IPS-20b (cell line): ENCODE results near the gene RAI2.

Experiments
- H3K27ac ChIP-seq: one replicate; pipeline ENCODE4 v1.5.1; 2013; ENCODE audit warnings: low read length
- H3K27me3 ChIP-seq: 2 replicates; pipeline ENCODE4 v1.6.1; 2013; ENCODE audit warnings: mild to moderate bottlenecking, low read length, inconsistent platforms; ENCODE audit not compliant: insufficient read depth
- H3K36me3 ChIP-seq: 2 replicates; pipeline ENCODE4 v1.6.1; 2013; ENCODE audit warnings: low read depth, mild to moderate bottlenecking, inconsistent platforms, low read length, moderate library complexity; ENCODE audit not compliant: insufficient read depth
- H3K4me1 ChIP-seq: 2 replicates; pipeline ENCODE4 v1.6.1; 2013; ENCODE audit warnings: mild to moderate bottlenecking, control low read depth, inconsistent platforms, low read length, moderate library complexity; ENCODE audit not compliant: insufficient read depth
- H3K4me3 ChIP-seq: 2 replicates; pipeline ENCODE4 v1.5.1; 2013; ENCODE audit warnings: mild to moderate bottlenecking, low read length, inconsistent platforms
- H3K9ac ChIP-seq: 2 replicates; pipeline ENCODE4 v1.6.1; 2013; ENCODE audit warnings: low read depth, mild to moderate bottlenecking, inconsistent platforms, low read length, moderate library complexity
- H3K9me3 ChIP-seq: 2 replicates; pipeline ENCODE4 v1.6.1; 2013; ENCODE audit warnings: mild to moderate bottlenecking, low read depth, low read length, inconsistent platforms; ENCODE audit not compliant: insufficient read depth

RAI2 gene

DNA sequence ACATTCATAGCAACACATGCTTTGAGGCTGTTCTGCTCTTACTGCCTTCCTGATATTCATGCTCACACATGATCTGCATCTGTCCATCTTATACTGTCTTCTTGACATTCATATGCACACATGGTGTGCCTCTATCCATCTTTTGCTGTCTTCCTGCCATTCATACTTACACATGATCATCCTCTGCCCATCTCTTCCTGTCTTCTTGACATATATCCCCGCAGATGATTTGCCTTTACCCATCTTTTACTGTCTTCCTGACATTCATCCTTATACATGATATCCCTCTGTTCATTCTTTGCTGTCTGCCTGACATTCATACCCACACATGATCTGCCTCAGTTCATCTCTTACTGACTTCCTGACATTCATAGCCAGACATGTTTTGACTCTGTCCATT, 87.0 kb downstream of the RAI2 start:
- Histone ChIP-seq H3K9me3 (no peaks in the 10 kb centered on the region), H3K4me3 (no peak overlapping the region), H3K9ac (no peak overlapping the region), H3K27ac (no peak overlapping the region), H3K4me1 (no peaks in the 10 kb centered on the region), H3K27me3 (peaks cover 29% of the 10 kb centered on the region), H3K36me3 (no peaks in the 10 kb centered on the region)

- H3K4me1 ChIP-seq, result no peaks in the 10 kb centered on the region
- H3K9ac ChIP-seq, result no peak overlapping the region
- peaks cover 29% of the 10 kb centered on the region for H3K27me3 ChIP-seq
- H3K4me3 ChIP-seq, result no peak overlapping the region
- H3K27ac ChIP-seq, result no peak overlapping the region
- no peaks in the 10 kb centered on the region for H3K36me3 ChIP-seq
- H3K9me3 ChIP-seq, result no peaks in the 10 kb centered on the region
Measured at GRCh38 chrX:17773221-17773876, 87.7 kb downstream of the RAI2 start.

GRCh38 chrX:17769701-17770269, 91.3 kb downstream of the RAI2 start:
- no peaks in the 10 kb centered on the region for H3K4me1 ChIP-seq
- H3K27me3 ChIP-seq, result peaks cover 29% of the 10 kb centered on the region
- no peaks in the 10 kb centered on the region for H3K9me3 ChIP-seq
- no peak overlapping the region for H3K9ac ChIP-seq
- H3K36me3 ChIP-seq, result no peaks in the 10 kb centered on the region
- H3K4me3 ChIP-seq, result no peak overlapping the region
- no peak overlapping the region for H3K27ac ChIP-seq

DNA sequence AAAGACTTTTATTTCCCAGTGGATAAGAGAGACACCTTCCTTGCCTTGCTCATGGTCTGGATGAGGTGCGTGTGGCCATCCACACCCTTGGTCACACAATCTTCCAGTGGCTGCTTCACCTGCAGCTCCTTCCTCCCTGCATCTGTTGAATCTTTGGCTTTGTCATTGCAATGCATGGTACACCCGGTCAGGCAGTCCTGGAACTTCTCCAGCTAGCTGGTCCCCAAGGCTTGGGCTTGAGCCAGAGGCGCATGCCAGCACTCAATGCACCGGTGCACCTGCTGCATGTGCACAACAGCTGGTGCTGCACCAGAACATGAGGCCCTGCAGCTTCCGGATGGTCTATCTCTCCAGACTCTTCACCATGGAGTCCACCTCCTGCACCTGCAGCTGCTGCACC, 92.1 kb downstream of the RAI2 start:
- no peaks in the 10 kb centered on the region for H3K36me3 ChIP-seq
- no peaks in the 10 kb centered on the region for H3K9me3 ChIP-seq
- no peaks in the 10 kb centered on the region for H3K4me1 ChIP-seq
- no peak overlapping the region for H3K4me3 ChIP-seq
- H3K27ac ChIP-seq, result no peak overlapping the region
- H3K27me3 ChIP-seq, result peaks cover 29% of the 10 kb centered on the region
- H3K9ac ChIP-seq, result no peak overlapping the region

- Histone ChIP-seq H3K27me3 (peaks cover 22% of the 10 kb centered on the region), H3K4me3 (no peak overlapping the region)
Measured at GRCh38 chrX:17767734-17768133, 93.4 kb downstream of the RAI2 start.

DNA sequence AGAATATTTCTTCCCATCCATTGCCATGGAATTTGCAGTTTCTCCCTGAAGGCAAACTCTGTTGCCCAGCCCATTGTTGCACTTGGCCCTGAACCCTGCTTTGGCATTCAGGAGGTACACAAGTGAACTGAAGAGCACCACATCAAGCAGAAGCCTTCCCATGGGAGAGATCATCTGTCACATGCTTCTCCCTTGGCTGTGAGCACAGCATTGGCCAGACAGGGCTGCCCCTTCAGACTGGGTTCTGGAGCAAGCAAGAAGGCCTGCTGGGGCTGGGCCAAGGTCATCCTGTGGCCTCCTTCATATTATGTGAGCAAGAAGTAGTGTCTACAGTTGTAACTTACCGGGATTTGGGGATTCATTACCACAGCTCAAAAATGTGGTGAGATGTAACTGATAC, 101.1 kb downstream of the RAI2 start:
- no peak overlapping the region for H3K27ac ChIP-seq
- no peaks in the 10 kb centered on the region for H3K9me3 ChIP-seq
- no peak overlapping the region for H3K4me3 ChIP-seq
- H3K9ac ChIP-seq, result no peak overlapping the region
- H3K4me1 ChIP-seq, result no peaks in the 10 kb centered on the region
- no peaks in the 10 kb centered on the region for H3K36me3 ChIP-seq
- H3K27me3 ChIP-seq, result no peaks in the 10 kb centered on the region

More at GRCh38 chrX:17767734-17768133, 93.4 kb downstream of the RAI2 start:
- H3K9me3 ChIP-seq, result no peaks in the 10 kb centered on the region
- no peaks in the 10 kb centered on the region for H3K4me1 ChIP-seq
- no peak overlapping the region for H3K27ac ChIP-seq
- no peaks in the 10 kb centered on the region for H3K36me3 ChIP-seq
- no peak overlapping the region for H3K9ac ChIP-seq

- Histone ChIP-seq H3K9ac (no peak overlapping the region), H3K4me3 (no peak overlapping the region), H3K4me1 (no peaks in the 10 kb centered on the region), H3K27me3 (no peaks in the 10 kb centered on the region), H3K9me3 (no peaks in the 10 kb centered on the region), H3K36me3 (no peaks in the 10 kb centered on the region), H3K27ac (no peak overlapping the region)
Measured at GRCh38 chrX:17758382-17758781, 102.7 kb downstream of the RAI2 start.

DNA sequence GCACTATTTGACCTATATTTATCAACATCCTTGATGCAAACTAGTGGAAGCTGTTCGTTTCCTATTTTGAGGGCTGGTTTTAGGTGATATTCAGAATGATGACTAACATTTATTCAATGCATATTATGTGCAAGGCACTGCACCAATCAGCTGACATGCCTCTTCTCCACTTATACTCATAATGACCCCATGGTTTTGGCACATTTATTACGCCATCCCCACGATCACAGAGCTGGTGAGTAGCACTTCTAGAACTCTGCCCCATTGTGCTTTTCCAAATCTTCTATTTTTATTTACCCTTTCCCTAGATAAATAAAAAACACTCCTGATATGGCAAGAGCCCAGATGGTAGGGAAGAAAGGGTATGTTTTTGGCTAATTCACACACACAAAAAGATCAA, 110.7 kb downstream of the RAI2 start:
- no peak overlapping the region for H3K27ac ChIP-seq
- no peaks in the 10 kb centered on the region for H3K4me1 ChIP-seq
- no peaks in the 10 kb centered on the region for H3K9me3 ChIP-seq
- no peaks in the 10 kb centered on the region for H3K36me3 ChIP-seq
- H3K4me3 ChIP-seq, result no peak overlapping the region
- no peak overlapping the region for H3K9ac ChIP-seq
- H3K27me3 ChIP-seq, result no peaks in the 10 kb centered on the region
